Measurements from ENCODE around the gene AIFM1.
A peak's percentile ranks its signal among the peaks of the same experiment; 100 is the strongest.

The AIFM1 gene

GRCh38 chrX:130095249-130096030, 70.2 kb downstream of the AIFM1 start:
- no peak overlapping the region for H4K12ac ChIP-seq (ENCODE audit: low read depth, low read length)
- H2BK12ac ChIP-seq (ENCODE audit: low read length): no peak overlapping the region
- H2BK120ac ChIP-seq (ENCODE audit: insufficient read depth, low read length, poor library complexity): no peak overlapping the region
- no peak overlapping the region for H3K18ac ChIP-seq (ENCODE audit: low read length)
- no peak overlapping the region for H3K4me3 ChIP-seq (ENCODE audit: low read depth, low read length)
- H3K4me1 ChIP-seq (ENCODE audit: control insufficient read depth in 1 of 2, insufficient read depth in 2 of 2, low read length in 2 of 2): peaks cover 32 to 38% of the 10 kb centered on the region in 2 experiments
- H3K23ac ChIP-seq (ENCODE audit: low read length): no peak overlapping the region
- H4K91ac ChIP-seq (ENCODE audit: low read depth, low read length): no peak overlapping the region
- H3K79me2 ChIP-seq (ENCODE audit: control insufficient read depth, insufficient read depth, low read length, poor library complexity): peaks cover 1% of the 10 kb centered on the region
- H3K36me3 ChIP-seq (ENCODE audit: control insufficient read depth in 1 of 2, insufficient read depth in 2 of 2, low read length in 2 of 2): peaks cover 3 to 4% of the 10 kb centered on the region in 2 experiments
- H3K27me3 ChIP-seq (ENCODE audit: insufficient read depth, low read length): no peaks in the 10 kb centered on the region
- no peak overlapping the region for H3K14ac ChIP-seq (ENCODE audit: low read length)
- H3K9ac ChIP-seq (ENCODE audit: low read length): no peak overlapping the region
- H3K79me1 ChIP-seq (ENCODE audit: low read length): peaks cover 11% of the 10 kb centered on the region
- WGBS (ENCODE audit: extremely low coverage, insufficient coverage, insufficient read length): no CpG with 5 or more reads among the region's 6 CpGs
- no peak overlapping the region for H4K8ac ChIP-seq (ENCODE audit: low read depth, low read length)
- no peak overlapping the region for H2AFZ ChIP-seq (ENCODE audit: insufficient read depth, low read length, poor library complexity)
- no peak overlapping the region for H2AK5ac ChIP-seq (ENCODE audit: low read length)
- H2BK5ac ChIP-seq (ENCODE audit: low read depth, low read length, poor library complexity): no peak overlapping the region
- no peak for DNase-seq
- H3K9me3 ChIP-seq (ENCODE audit: insufficient read depth, low read depth, low read length): no peaks in the 10 kb centered on the region
- H3K4me2 ChIP-seq (ENCODE audit: low read length): no peak overlapping the region
- H3K27ac ChIP-seq (ENCODE audit: low read depth, low read length): no peak overlapping the region
- no peak overlapping the region for H3K4ac ChIP-seq (ENCODE audit: low read depth, low read length)

GRCh38 chrX:130094696-130095095, 70.9 kb downstream of the AIFM1 start:
- no peak overlapping the region for H2AK5ac ChIP-seq (ENCODE audit: low read length)
- H3K18ac ChIP-seq (ENCODE audit: low read length): peak overlapping the region; percentile 6
- no peak overlapping the region for H3K4me3 ChIP-seq (ENCODE audit: low read depth, low read length)
- H2BK5ac ChIP-seq (ENCODE audit: low read depth, low read length, poor library complexity): no peak overlapping the region
- H2BK12ac ChIP-seq (ENCODE audit: low read length): no peak overlapping the region
- no peaks in the 10 kb centered on the region for H3K9me3 ChIP-seq (ENCODE audit: insufficient read depth, low read depth, low read length)
- H2AFZ ChIP-seq (ENCODE audit: insufficient read depth, low read length, poor library complexity): no peak overlapping the region
- peak overlapping the region; percentile 69 for H3K4ac ChIP-seq (ENCODE audit: low read depth, low read length)
- H3K27me3 ChIP-seq (ENCODE audit: insufficient read depth, low read length): no peaks in the 10 kb centered on the region
- no peak overlapping the region for H4K8ac ChIP-seq (ENCODE audit: low read depth, low read length)
- peaks cover 3 to 4% of the 10 kb centered on the region in 2 experiments for H3K36me3 ChIP-seq (ENCODE audit: control insufficient read depth in 1 of 2, insufficient read depth in 2 of 2, low read length in 2 of 2)
- H3K9ac ChIP-seq (ENCODE audit: low read length): no peak overlapping the region
- no peak overlapping the region for H2BK120ac ChIP-seq (ENCODE audit: insufficient read depth, low read length, poor library complexity)
- H3K14ac ChIP-seq (ENCODE audit: low read length): no peak overlapping the region
- WGBS (ENCODE audit: extremely low coverage, insufficient coverage, insufficient read length): no CpG with 5 or more reads among the region's 8 CpGs
- peaks cover 25 to 31% of the 10 kb centered on the region in 2 experiments for H3K4me1 ChIP-seq (ENCODE audit: control insufficient read depth in 1 of 2, insufficient read depth in 2 of 2, low read length in 2 of 2)
- no peak overlapping the region for H3K27ac ChIP-seq (ENCODE audit: low read depth, low read length)
- no peak for DNase-seq
- no peak overlapping the region for H4K12ac ChIP-seq (ENCODE audit: low read depth, low read length)
- H3K4me2 ChIP-seq (ENCODE audit: low read length): no peak overlapping the region
- peaks cover 10% of the 10 kb centered on the region for H3K79me1 ChIP-seq (ENCODE audit: low read length)
- H4K91ac ChIP-seq (ENCODE audit: low read depth, low read length): no peak overlapping the region
- H3K79me2 ChIP-seq (ENCODE audit: control insufficient read depth, insufficient read depth, low read length, poor library complexity): peaks cover 1% of the 10 kb centered on the region
- no peak overlapping the region for H3K23ac ChIP-seq (ENCODE audit: low read length)

- Histone ChIP-seq H2BK5ac (ENCODE audit: low read depth, low read length, poor library complexity) (no peak overlapping the region), H2AK5ac (ENCODE audit: low read length) (no peak overlapping the region), H3K79me2 (ENCODE audit: control insufficient read depth, insufficient read depth, low read length, poor library complexity) (peaks cover 1% of the 10 kb centered on the region), H3K4ac (ENCODE audit: low read depth, low read length) (no peak overlapping the region), H4K8ac (ENCODE audit: low read depth, low read length) (no peak overlapping the region), H3K14ac (ENCODE audit: low read length) (no peak overlapping the region), H3K18ac (ENCODE audit: low read length) (no peak overlapping the region), H3K36me3 (ENCODE audit: control insufficient read depth in 1 of 2, insufficient read depth in 2 of 2, low read length in 2 of 2) (peaks cover 3 to 4% of the 10 kb centered on the region in 2 experiments), H3K4me2 (ENCODE audit: low read length) (no peak overlapping the region), H3K4me3 (ENCODE audit: low read depth, low read length) (no peak overlapping the region), H2BK12ac (ENCODE audit: low read length) (no peak overlapping the region), H3K27ac (ENCODE audit: low read depth, low read length) (no peak overlapping the region), H3K79me1 (ENCODE audit: low read length) (peaks cover 6% of the 10 kb centered on the region), H3K9me3 (ENCODE audit: insufficient read depth, low read depth, low read length) (no peaks in the 10 kb centered on the region), H3K23ac (ENCODE audit: low read length) (no peak overlapping the region), H2AFZ (ENCODE audit: insufficient read depth, low read length, poor library complexity) (no peak overlapping the region), H3K9ac (ENCODE audit: low read length) (no peak overlapping the region), H3K4me1 (ENCODE audit: control insufficient read depth in 1 of 2, insufficient read depth in 2 of 2, low read length in 2 of 2) (peaks cover 18 to 23% of the 10 kb centered on the region in 2 experiments), H2BK120ac (ENCODE audit: insufficient read depth, low read length, poor library complexity) (no peak overlapping the region), H4K91ac (ENCODE audit: low read depth, low read length) (no peak overlapping the region), H4K12ac (ENCODE audit: low read depth, low read length) (no peak overlapping the region), H3K27me3 (ENCODE audit: insufficient read depth, low read length) (no peaks in the 10 kb centered on the region)
- no peak for DNase-seq
- WGBS (ENCODE audit: extremely low coverage, insufficient coverage, insufficient read length): no CpG with 5 or more reads among the region's 2 CpGs
Observed at GRCh38 chrX:130093271-130093670, 72.4 kb downstream of the AIFM1 start.

GRCh38 chrX:130091980-130092522, 73.6 kb downstream of the AIFM1 start:
- Histone ChIP-seq H3K23ac (ENCODE audit: low read length) (no peak overlapping the region), H3K9ac (ENCODE audit: low read length) (no peak overlapping the region), H2BK120ac (ENCODE audit: insufficient read depth, low read length, poor library complexity) (no peak overlapping the region), H3K18ac (ENCODE audit: low read length) (no peak overlapping the region), H2AK5ac (ENCODE audit: low read length) (no peak overlapping the region), H3K79me2 (ENCODE audit: control insufficient read depth, insufficient read depth, low read length, poor library complexity) (no peaks in the 10 kb centered on the region), H3K36me3 (ENCODE audit: control insufficient read depth in 1 of 2, insufficient read depth in 2 of 2, low read length in 2 of 2) (peaks cover 3 to 4% of the 10 kb centered on the region in 2 experiments), H3K4me3 (ENCODE audit: low read depth, low read length) (no peak overlapping the region), H2AFZ (ENCODE audit: insufficient read depth, low read length, poor library complexity) (no peak overlapping the region), H3K9me3 (ENCODE audit: insufficient read depth, low read depth, low read length) (no peaks in the 10 kb centered on the region), H3K4me2 (ENCODE audit: low read length) (no peak overlapping the region), H2BK12ac (ENCODE audit: low read length) (no peak overlapping the region), H3K27ac (ENCODE audit: low read depth, low read length) (no peak overlapping the region), H3K4ac (ENCODE audit: low read depth, low read length) (peak overlapping the region; percentile 14), H4K91ac (ENCODE audit: low read depth, low read length) (no peak overlapping the region), H3K79me1 (ENCODE audit: low read length) (peaks cover 2% of the 10 kb centered on the region), H4K12ac (ENCODE audit: low read depth, low read length) (peak overlapping the region; percentile 18), H3K14ac (ENCODE audit: low read length) (no peak overlapping the region), H2BK5ac (ENCODE audit: low read depth, low read length, poor library complexity) (no peak overlapping the region), H3K4me1 (ENCODE audit: control insufficient read depth in 1 of 2, insufficient read depth in 2 of 2, low read length in 2 of 2) (peaks cover 10 to 14% of the 10 kb centered on the region in 2 experiments), H4K8ac (ENCODE audit: low read depth, low read length) (no peak overlapping the region), H3K27me3 (ENCODE audit: insufficient read depth, low read length) (no peaks in the 10 kb centered on the region)
- WGBS (ENCODE audit: extremely low coverage, insufficient coverage, insufficient read length): no CpG with 5 or more reads among the region's 10 CpGs
- peak in 1 of 2 donors; percentile 43 for DNase-seq
